ENCODE results near the gene MAML2.

GRCh38 chr11:96317571-96317970 lies 25.4 kb downstream of the MAML2 start:
- no peak for TF ChIP-seq CTCF (conservative IDR thresholded peaks at IDR 0.05)
- TF ChIP-seq ZFX (IDR thresholded peaks at IDR 0.05) = no peak

Measured in C4-2B (cell line).